Smooth muscle cell (in vitro differentiated cells): ENCODE data around the gene PHF14. TPM values are rescaled to one million over a fixed set of nuclear protein-coding genes. Genes with fewer than 3 reads are reported as not detected.

Source experiments
- DNase-seq: peaks from one replicate; lab custom pipeline; 2025; ENCODE audit not compliant: unreplicated experiment; lab: John Stamatoyannopoulos, UW
- H2AFZ ChIP-seq: fragments of 200-600 bp; sonication (generic); 2 replicates; pipeline ENCODE4 v1.6.0; 2016; ENCODE audit warnings: antibody characterized with exemption, low read depth, mild to moderate bottlenecking
- H3F3A ChIP-seq: fragments of 200-600 bp; sonication (generic); 2 replicates; pipeline ENCODE4 v1.6.0; 2017; ENCODE audit warnings: antibody characterized with exemption, low read depth
- H3K27ac ChIP-seq: fragments of 200-600 bp; sonication (generic); 2 replicates; pipeline ENCODE4 v1.5.1; 2016; ENCODE audit warnings: low read depth, mild to moderate bottlenecking
- H3K27me3 ChIP-seq: fragments of 200-600 bp; sonication (generic); 2 replicates; pipeline ENCODE4 v1.6.1; 2016; ENCODE audit warnings: low read depth, mild to moderate bottlenecking
- H3K36me3 ChIP-seq: fragments of 200-600 bp; sonication (generic); 2 replicates; pipeline ENCODE4 v1.5.1; 2016; ENCODE audit warnings: low read depth
- H3K4me1 ChIP-seq: fragments of 200-600 bp; sonication (generic); 2 replicates; pipeline ENCODE4 v1.5.1; 2016; ENCODE audit warnings: low read depth
- H3K4me2 ChIP-seq: fragments of 200-600 bp; sonication (generic); 2 replicates; pipeline ENCODE4 v1.6.0; 2016; ENCODE audit warnings: mild to moderate bottlenecking
- H3K4me3 ChIP-seq: fragments of 200-600 bp; sonication (generic); 2 replicates; pipeline ENCODE4 v1.5.1; 2016; ENCODE audit warnings: mild to moderate bottlenecking
- H3K79me2 ChIP-seq: fragments of 200-600 bp; sonication (generic); 2 replicates; pipeline ENCODE4 v1.6.0; 2016; ENCODE audit warnings: low read depth, mild to moderate bottlenecking
- H3K9ac ChIP-seq: fragments of 200-600 bp; sonication (generic); 2 replicates; pipeline ENCODE4 v1.6.0; 2016; ENCODE audit warnings: low read depth
- H3K9me3 ChIP-seq: fragments of 200-600 bp; sonication (generic); replicated peaks from 2 replicates; pipeline ENCODE4 v1.5.1; 2016; ENCODE audit warnings: low read depth
- H4K20me1 ChIP-seq: fragments of 200-600 bp; sonication (generic); 2 replicates; pipeline ENCODE4 v1.6.0; 2016; ENCODE audit warnings: low read depth
- CTCF ChIP-seq: fragments of 200-600 bp; sonication (generic); IDR thresholded peaks from 2 replicates; pipeline ENCODE4 v1.5.1; 2017; ENCODE audit warnings: borderline replicate concordance, mild to moderate bottlenecking, antibody characterized with exemption; ENCODE audit not compliant: insufficient read depth, poor library complexity, severe bottlenecking
- WGBS: methylation state at CpG from one replicate; pipeline ENCODE4 v1.1.7; 2016; ENCODE audit warnings: low lambda C conversion rate; 5-methylcytosine and 5-hydroxymethylcytosine counted together
- polyA plus RNA-seq: library from polyadenylated mRNA; unstranded; fragments of >200 nt; fragmentation: Nextera tagmentation; extraction: Ambion mirVana; gene quantifications from 2 replicates; pipeline ENCODE4 v1.2.1, GENCODE V29; 2016
- total RNA-seq: library from RNA; depleted of rRNA; stranded (reverse); fragments of >200 nt; gene quantifications from 2 replicates; pipeline ENCODE4 v1.2.3, GENCODE V29; 2014

The PHF14 gene
- total and polyA plus RNA-seq, 2 experiments from 2014 or later: 13.2 to 29.2 TPM

GRCh38 chr7:11185179-11185815 lies 211.6 kb downstream of the PHF14 start:
- WGBS: 42% methylated on average over 4 of the region's 4 CpGs
- no peaks in the 10 kb centered on the region for H4K20me1 ChIP-seq
- no peaks in the 10 kb centered on the region for H3F3A ChIP-seq
- no peak overlapping the region for H3K27ac ChIP-seq
- no peak overlapping the region for H3K4me2 ChIP-seq
- no peaks in the 10 kb centered on the region for H3K4me1 ChIP-seq
- H3K9me3 ChIP-seq: no peaks in the 10 kb centered on the region
- no peaks in the 10 kb centered on the region for H3K36me3 ChIP-seq
- no peaks in the 10 kb centered on the region for H3K79me2 ChIP-seq
- H3K4me3 ChIP-seq: no peak overlapping the region
- no peak overlapping the region for H2AFZ ChIP-seq
- H3K9ac ChIP-seq: no peak overlapping the region
- H3K27me3 ChIP-seq: no peaks in the 10 kb centered on the region
- no peak for TF ChIP-seq CTCF
- DNase-seq: no peak

DNA sequence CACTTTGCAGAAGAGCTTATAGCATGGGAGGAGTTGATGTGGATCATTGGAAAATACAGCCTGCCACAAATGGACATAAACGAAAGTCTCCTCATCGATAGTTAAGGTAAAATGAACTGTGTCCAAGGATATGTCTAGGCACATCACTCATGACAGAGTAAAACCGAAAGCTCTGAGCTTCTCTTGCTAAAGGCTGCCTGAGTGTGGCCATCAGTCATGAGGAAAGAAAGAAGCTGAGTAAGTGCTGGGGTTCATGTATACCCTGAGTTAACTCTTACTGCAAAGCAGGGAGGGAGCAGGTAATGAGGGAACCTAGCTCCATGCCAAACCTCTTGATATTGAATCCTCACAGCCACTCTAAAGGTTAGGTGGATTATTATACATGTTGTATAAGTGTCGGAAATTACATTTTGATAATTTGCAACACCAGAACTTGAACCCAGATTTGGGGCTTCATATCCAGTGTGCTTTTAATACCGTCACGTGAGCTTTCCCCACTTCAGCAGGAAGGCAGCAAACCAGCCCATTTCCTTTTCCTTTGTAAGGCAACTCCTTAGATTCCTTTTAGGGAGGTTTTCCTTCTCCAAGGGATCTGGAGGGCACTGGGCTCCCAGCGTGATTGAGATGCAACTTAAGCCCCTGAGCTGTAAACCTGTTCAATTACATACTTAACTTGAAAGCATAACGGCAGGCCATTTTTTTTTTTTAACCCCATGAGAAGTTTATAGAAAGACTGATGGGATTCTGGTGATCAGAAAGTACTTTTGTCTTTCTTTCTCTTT lies 215.0 kb downstream of the PHF14 start:
- no peaks in the 10 kb centered on the region for H3K27me3 ChIP-seq
- H3K36me3 ChIP-seq: no peaks in the 10 kb centered on the region
- TF ChIP-seq CTCF: no peak
- H3K9me3 ChIP-seq: no peaks in the 10 kb centered on the region
- peaks cover 27% of the 10 kb centered on the region for H3K4me1 ChIP-seq
- H3K4me2 ChIP-seq: no peak overlapping the region
- H3K9ac ChIP-seq: no peak overlapping the region
- no peak for DNase-seq
- H3K4me3 ChIP-seq: no peak overlapping the region
- no peaks in the 10 kb centered on the region for H3F3A ChIP-seq
- no peak overlapping the region for H2AFZ ChIP-seq
- H3K27ac ChIP-seq: no peak overlapping the region
- no peaks in the 10 kb centered on the region for H3K79me2 ChIP-seq
- 83% methylated on average over 8 of the region's 8 CpGs for WGBS
- H4K20me1 ChIP-seq: no peaks in the 10 kb centered on the region

- no peak for TF ChIP-seq CTCF
- no peaks in the 10 kb centered on the region for H3K27me3 ChIP-seq
- H2AFZ ChIP-seq: peak overlapping the region; percentile 3
- no peak overlapping the region for H3K9ac ChIP-seq
- no peaks in the 10 kb centered on the region for H3K79me2 ChIP-seq
- 29% methylated on average over 3 of the region's 3 CpGs for WGBS
- no peak for DNase-seq
- peak overlapping the region; percentile 84 for H3K4me2 ChIP-seq
- no peaks in the 10 kb centered on the region for H3K36me3 ChIP-seq
- no peaks in the 10 kb centered on the region for H3F3A ChIP-seq
- no peak overlapping the region for H3K4me3 ChIP-seq
- no peaks in the 10 kb centered on the region for H3K9me3 ChIP-seq
- H3K27ac ChIP-seq: no peak overlapping the region
- H3K4me1 ChIP-seq: peaks cover 34% of the 10 kb centered on the region
- H4K20me1 ChIP-seq: no peaks in the 10 kb centered on the region
These were observed 217.4 kb downstream of the PHF14 start for GRCh38 chr7:11191081-11191480.
